Right renal cortex interstitium (tissue), 3 donors: ENCODE measurements around the gene POLR3C. TPM values are rescaled to one million over a fixed set of nuclear protein-coding genes. Genes with fewer than 3 reads are reported as not detected.
A peak's percentile ranks its signal among the peaks of the same experiment; 100 is the strongest.

Source experiments
- DNase-seq, 3 donors: peaks; one replicate each; pipeline ENCODE4 v3.0.0-alpha.2; 2013; ENCODE audit warnings: low read depth in 3 of 3, low spot score in 2 of 3
- polyA plus RNA-seq, 3 donors: library from polyadenylated mRNA; unstranded; fragments of 120-200 nt; gene quantifications; one replicate each; pipeline ENCODE4 v1.2.1, GENCODE V29; 2013; ENCODE audit not compliant: insufficient read length in 3 of 3

POLR3C gene
- polyA plus RNA-seq, 3 donors, result 34.4 to 39.1 (median 37.7) TPM

- peak in 2 of 3 donors; percentile 77 to 85 for DNase-seq
Measured at GRCh38 chr1:145859491-145860023, 35.6 kb downstream of the POLR3C start.

DNA sequence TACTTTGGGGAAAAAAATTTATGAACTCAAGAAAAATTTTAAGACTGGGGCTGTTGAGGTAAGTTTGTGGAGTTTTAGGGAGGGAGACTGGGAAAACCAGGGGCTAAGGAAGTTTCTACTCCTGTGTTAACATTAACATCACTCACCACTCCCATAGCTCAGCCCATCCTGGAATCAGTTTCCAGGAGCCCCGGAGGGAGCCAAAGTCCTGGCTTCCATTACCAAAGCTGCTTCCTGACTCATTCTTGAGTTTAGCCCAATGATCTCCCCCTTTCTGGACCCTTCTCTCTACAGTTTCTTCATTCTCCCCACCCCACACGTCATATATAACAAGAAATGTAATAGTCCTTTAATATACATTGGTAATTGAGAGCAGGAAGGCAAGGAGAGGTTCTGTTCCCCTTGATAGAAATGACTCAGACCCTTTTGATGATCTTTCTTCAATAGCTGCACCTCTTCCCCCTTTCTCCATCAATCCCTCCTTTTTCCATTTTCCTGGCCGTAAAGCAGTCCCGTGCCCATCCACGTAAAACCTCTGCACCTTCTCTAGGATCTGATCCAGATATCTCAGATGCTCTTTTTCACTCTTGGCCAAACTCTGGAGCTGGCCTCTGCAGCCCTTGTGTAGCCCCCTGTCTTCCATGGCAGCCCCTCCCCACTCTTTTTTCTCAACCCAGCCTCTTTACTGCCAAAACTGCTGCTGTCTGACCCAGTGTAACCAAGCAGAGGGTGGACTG lies 39.5 kb downstream of the POLR3C start:
- DNase-seq, result no peak

DNA sequence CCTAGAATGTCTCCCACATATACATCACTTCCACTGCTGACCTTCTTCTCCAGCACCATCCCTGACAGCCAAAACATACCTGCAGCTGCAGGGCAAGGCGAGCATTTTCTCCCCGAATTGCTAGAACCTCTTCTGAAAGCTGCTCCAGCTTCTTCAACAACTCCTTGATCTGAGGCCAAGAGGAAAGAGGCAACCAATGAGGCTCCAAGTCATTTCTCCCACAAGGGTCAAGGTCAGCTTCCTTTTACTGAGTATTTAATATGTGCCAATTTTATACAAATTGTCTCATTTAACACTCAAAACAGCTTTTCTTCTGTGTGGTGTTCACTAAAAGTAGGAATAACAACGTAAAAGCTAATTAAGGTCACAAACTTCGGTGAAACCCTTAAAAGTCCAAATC lies 44.2 kb downstream of the POLR3C start:
- DNase-seq, result no peak

DNA sequence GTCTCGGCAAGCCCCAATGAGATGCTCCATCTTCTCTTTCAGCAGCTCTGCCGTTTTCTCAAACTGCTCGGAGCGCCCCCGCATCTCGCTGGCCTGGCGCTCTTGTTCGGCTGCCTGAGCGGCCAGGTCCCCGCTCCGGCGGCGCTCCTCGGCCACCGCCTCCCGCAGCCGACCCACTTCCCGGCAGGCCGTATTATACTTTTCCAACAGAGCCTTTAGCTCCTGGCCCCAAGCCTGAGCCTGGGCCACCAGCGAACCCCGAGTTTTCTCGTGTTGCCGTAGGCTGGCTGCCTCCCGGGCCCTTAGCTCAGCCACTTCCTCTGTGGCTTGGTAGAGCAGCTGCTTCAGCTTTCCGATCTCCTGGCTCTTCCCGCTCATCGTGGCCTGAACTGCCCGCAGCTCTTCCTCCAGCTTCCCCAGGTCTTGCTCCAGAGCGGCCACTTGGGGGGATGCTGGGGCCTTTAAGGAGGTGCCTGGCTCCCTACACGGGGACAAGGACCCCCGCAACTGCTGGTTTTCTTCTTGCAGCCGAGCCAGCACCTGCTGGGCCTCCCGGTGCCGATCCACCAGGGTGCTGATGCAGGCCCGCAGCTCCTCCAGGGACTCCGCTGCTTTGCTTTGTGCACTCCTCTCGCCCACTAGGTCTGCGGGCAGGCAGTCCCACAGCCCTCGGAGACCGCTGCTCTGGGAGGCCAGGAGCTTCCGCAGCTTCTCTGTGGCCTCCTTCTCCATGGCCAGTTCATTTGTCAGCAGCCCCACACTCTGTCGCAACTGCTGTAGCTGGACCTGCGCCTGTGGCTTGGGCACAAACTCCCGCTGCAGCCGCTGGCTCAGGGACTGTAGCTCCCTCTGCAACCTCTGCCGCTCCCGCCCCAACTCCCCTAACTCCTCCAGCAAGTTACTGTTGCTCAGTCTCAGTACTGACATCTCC lies 48.3 kb downstream of the POLR3C start:
- no peak for DNase-seq

- no peak for DNase-seq
Measured at GRCh38 chr1:145874646-145875045, 50.6 kb downstream of the POLR3C start.

- no peak for DNase-seq
Measured at GRCh38 chr1:145877923-145878486, 54.0 kb downstream of the POLR3C start.

- DNase-seq, result no peak
Measured at GRCh38 chr1:145878724-145879123, 54.7 kb downstream of the POLR3C start.

- DNase-seq, result no peak
Measured at GRCh38 chr1:145879775-145880174, 55.8 kb downstream of the POLR3C start.

DNA sequence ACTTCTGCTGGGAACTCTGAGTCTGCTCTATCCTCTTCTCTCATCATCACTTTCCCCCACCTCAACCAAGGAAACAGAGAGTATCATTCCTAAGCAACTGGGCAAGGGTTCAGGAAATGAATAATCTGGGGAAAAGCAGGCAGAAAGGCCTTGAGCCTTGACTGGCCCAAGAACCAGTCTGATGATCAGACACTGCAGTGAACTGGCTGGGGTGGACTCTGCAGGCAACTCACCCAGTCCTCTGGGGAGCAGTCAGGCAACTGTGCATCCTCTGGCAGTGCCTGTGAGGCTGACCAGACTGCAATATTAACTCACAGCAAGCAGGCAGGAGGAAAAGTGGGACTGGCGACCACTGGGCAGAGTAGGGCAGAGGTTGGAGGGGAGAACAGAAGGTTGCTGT lies 60.7 kb downstream of the POLR3C start:
- DNase-seq, result no peak

GRCh38 chr1:145885738-145886287 lies 61.8 kb downstream of the POLR3C start, which contains the start of gene ANKRD35:
Gene ANKRD35, minus strand, starts transcription at chr1:145885866. Its CDS starts 108 bp downstream, at chr1:145885758.
- DNase-seq, result peak in 1 of 3 donors; percentile 72

DNA sequence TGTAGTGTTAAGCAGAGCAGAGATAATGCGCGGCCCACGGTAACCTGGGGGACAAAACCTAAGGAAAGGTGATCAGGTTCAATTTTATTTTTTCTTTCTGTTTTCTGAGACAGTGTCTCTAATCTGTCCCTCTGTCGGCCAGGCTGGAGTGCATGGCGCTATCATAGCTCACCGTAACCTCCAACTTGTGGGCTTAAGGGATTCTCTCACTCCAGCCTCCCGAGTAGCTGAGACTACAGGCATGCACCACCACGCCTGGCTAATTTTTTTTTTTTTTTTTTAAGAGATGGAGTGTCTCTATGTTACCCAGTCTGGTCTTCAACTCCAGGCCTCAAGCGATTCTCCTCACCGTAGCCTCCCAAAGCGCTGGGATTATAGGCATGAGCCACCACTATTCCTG lies 62.4 kb downstream of the POLR3C start:
- no peak for DNase-seq

- no peak for DNase-seq
Measured at GRCh38 chr1:145886816-145887215, 62.8 kb downstream of the POLR3C start.

DNA sequence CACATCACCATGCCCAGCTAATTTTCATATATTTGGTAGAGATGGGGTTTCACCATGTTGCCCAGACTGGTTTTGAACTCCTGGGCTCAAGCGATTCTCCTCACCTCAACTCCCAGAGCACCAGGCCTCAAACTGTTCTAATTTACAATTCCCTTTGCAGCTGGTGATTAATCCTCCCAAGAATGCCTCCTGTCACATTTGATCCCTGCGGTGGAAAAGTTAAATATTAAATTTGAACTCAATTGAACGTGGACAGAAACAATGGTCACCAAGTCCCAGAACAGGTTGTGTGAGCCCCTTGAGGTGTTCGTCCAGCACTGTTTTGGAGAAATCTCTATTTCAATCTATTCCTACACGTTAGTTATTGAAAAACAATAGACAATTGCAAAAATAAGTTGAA lies 63.6 kb downstream of the POLR3C start:
- no peak for DNase-seq

- DNase-seq, result no peak
Measured at GRCh38 chr1:145889722-145890121, 65.7 kb downstream of the POLR3C start.

- DNase-seq, result no peak
Measured at GRCh38 chr1:145891143-145891542, 67.1 kb downstream of the POLR3C start.

- DNase-seq, result peak; percentile 89 to 94 (median 92)
Measured at GRCh38 chr1:145891587-145892485, 67.8 kb downstream of the POLR3C start.

- no peak for DNase-seq
Measured at GRCh38 chr1:145892486-145893087, 68.6 kb downstream of the POLR3C start.

GRCh38 chr1:145893306-145894055 lies 69.5 kb downstream of the POLR3C start:
- DNase-seq, result no peak
